Fibroblast of skin of abdomen (primary cell): ENCODE data around the gene TECPR2.
"Not testable (repeated sequence)": the region's sequence is repeated elsewhere in the genome, so short reads cannot be mapped to it uniquely, and the experiment has no call there.

Experiments used
- DNase-seq: peaks from one replicate; pipeline ENCODE4 v3.0.0-alpha.2; 2013

TECPR2 gene

GRCh38 chr14:102510616-102511520, 148.1 kb downstream of the TECPR2 start:
- no peak for DNase-seq

DNA sequence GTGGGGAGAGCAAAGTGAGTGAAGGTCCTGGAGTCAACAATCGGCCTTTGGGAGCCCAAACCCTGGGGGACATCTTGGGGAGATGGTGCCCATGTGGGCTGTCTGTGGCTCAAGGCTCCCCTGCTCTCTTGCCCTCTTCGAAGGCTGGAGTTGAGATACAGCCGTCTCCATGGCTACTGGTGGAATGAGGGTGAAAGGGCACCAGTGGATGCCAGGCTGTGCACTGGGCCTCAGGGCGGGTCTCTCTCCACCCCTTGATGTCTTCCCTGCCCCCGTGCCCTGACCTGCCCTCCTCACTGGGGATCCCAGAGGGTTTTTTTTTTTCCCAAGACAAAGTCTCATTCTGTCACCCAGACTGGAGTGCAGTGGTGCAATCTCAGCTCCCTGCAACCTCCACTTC, 148.8 kb downstream of the TECPR2 start:
- DNase-seq, result no peak

DNA sequence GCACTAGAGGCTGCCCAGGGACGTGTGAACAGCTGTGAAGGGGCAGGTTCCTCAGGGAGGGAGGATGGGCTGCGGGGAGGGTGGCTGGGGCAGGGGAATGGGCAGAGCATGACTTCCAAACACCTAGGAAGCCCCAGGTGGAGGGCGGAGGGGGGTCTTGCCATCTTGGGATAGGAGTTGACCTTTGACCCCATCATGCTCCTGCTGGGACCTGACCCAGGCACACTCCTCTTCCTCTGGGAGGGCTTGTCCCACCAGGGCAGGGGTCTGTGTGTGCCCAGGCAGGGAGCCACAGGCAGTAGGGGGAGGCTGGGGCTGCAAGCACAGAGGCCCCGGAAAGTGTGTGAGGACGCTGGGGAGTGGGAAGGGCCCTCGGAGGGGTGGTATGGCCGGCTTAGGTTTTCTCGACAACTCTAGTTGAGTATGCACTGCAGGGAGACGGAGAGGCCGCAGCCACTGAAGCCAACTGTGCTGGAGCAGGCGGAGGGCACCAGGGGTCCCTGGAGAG, 150.1 kb downstream of the TECPR2 start:
- DNase-seq, result no peak

DNA sequence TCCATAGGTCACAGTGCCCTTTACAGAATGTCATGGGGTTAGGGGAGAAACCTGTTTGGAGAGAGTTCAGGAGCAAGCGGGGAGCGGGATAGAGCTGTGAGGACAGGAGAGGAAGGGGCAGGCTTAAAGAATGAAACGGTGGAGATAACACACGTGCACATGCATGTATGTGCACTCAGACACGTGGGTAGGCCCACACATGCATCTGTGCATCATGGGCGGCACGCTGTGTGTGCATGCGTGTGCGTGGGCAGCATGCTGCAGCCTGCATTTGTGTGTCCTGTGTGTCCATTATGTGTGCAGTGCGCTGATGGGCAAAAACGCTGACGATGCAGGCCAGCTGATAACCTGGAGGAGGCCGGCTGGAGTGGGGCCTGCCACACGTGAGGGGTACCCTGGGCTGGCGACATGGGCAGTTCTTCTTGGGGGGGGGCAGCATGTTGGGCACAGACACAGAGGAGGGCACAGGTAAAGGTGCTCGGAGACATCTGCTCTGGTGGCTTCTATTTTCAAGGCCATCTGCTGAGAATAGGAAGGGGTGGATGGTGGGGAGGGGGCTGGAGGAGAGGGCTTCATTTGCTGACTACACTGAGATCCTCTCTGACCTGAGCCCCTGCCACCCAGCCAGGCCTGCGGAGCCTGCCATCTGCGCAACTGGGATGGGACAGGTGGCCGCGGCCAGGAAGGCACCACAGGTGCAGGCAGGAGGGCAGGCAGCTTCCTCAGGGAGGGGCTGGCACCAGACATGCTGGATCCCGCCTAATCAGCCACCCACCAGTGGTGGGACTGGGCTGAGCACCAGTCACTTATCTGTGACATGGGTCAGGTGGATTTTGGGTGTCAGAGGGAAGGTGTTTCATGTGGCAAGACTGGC, 151.4 kb downstream of the TECPR2 start:
- DNase-seq, result no peak

DNA sequence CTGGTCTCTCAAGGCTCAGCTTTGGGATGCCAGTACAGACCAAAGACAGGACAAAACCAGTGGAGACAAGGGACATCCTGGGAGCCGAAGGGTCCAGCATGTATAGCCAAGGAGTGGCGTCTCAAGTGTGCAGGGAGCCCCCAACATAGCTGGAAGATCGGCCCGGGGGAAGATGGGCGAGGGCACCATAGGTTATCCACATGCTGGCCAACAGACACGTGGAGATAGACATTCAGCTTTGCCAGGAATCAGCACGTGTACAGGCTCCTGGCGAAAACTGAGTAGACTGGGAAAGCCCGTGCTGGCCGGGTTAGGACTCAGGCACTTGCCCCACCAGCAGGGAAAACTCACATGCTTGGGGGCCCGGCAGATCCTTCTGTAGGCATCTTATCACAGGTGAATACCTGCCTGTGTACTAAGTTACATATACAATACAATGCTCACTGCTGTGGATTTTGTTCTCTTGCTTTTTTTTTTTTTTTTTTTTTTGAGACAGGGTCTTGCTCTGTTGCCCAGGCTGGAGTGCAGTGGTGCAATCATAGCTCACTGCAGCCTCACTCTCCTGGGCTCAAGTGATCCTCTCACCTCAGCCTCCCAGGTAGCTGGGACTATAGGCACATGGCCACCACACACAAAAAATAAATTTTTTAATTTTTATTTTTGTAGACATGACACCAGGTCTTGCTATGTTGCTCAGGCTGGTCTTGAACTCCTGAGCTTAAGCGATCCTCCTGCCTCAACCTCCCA, 152.4 kb downstream of the TECPR2 start:
- no peak for DNase-seq

- DNase-seq, result no peak
Observed at GRCh38 chr14:102516531-102517391, 154.0 kb downstream of the TECPR2 start.

DNA sequence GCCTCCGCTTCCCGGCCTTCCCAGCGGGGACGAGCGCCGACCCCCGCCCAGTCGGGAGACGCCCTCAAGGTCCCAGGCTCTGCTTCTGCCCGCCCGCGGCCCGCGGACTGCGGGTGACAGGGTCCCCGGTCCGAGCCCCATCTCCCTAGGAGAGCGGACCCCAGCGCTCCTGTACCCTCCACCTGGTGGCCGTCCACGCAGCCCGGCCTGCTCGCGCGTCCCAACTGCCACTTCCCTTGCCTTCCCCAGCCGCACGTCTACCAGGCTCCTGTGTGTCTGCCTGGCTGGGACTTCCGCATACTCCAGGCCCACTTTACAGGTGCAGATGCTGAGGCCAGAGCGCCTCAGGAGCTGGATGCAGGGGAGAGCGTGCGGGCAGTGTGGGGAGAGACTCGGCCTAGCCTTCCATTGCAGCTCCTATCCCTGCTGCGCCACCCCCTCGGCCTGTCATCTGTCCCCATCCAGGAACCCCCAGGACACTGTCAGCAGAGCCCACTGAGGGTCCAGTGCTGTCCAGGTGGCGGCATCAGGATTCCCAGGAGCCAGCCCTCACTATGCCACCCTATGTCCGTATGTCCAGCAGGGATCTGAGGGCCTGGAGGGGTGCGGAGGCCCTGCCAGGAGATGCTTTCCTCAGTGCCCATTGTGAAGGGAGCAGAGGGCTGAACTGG, 154.8 kb downstream of the TECPR2 start:
- no peak for DNase-seq

DNA sequence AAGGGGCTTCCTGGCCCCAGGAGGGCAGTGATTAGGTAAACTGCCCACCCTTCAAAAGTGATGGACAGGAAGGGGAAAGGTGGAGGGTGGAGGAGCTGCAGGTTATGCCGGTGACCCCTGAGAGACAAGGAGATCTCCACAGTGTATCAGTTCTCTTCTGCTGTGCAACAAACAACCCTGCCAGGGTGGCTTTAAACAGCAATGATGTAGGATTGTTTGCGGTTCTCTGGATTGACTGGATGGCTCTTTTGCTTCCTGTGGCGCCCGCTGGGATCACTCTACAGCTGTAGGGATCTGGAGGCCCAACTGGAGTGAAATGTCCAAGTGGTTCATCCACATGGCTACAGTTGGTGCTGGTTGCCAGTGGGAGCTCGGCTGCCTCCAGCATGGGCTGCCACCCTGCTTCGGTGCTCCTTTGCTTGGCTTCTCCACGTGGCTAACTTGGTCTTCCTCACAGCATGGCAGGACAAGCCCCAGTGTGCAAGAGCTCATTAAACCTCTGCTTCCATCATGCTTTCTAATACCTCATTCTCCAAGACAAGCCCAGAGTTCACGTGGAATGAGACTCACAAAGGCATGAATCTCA, 155.4 kb downstream of the TECPR2 start:
- DNase-seq, result no peak

DNA sequence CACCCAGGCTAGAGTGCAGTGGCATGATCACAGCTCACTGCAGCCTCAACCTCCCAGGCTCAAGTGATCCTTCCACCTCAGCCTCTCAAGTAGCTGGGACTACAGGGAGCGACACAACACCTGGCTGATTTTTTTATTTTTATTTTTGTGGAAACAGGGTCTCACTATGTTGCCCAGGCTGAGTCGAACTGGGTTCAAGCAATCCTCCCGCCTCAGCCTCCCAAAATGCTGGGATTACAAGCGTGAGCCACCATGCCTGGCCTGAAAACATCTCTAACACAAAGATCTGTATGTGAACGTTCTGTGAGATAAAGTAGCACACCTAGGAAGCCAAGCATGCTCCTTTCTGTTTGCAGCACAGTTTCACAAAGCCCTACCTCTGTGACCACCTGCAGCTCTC, 157.0 kb downstream of the TECPR2 start:
- not testable (repeated sequence) for DNase-seq

DNA sequence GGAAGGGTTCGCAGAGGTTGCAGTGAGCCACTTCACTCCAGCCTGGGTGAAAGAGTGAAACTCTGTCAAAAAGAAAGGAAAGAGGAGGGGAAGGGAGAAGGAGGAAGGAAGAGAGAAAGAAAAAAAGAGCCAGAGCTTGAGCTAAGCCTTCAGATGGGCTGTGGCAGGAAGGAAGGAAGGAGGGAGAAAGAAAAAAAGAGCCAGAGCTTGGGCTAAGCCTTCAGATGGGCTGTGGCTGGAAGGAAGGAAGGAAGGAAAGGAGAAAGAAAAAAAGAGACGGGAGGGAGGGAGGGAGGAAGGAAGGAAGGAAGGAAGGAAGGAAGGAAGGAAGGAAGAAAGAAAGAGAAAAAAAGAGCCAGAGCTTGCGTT, 160.4 kb downstream of the TECPR2 start:
- no peak for DNase-seq

DNA sequence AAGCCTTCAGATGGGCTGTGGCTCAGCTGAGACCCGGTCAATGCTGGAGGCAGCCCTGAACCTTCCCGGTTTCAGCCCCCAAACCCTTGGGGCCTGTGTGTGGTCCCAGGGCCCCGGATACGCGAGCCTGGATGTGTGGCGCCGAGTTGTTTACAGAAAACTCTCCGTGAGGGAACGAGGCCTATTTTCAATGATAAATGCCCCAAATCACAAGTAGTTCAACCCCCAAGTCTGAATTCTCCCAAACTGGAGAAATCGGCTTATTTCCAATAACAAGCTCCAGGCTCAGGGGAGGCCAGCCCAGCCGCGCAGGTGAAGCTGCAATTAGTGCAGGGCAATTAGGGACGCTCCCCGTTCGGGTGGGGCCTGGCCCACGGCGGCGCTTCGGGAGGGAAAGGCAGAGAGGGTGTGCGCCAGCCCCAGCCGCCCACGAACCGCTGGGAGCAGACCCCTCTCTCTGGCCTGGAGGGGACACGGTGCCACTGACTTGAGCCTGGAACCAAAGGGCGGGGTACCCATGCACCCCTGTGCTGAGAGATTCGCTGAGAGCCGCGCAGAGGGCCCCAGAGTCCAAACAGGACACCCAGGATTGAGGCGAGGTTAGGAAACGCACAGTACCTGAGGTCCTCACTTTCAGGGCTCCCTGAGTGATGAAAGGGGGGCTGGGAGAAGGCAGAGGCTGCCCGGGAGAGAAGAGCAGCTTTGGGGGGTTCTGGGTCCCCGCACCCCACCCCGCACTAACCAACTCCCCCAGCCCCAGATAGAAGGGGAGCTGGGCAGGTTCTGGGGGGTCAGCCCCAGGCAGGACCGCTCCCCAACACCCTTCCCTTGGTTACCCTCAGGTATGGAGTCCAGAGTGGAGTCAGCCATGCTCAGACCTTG, 161.1 kb downstream of the TECPR2 start:
- DNase-seq, result no peak

- peak; percentile 99 for DNase-seq
Observed at GRCh38 chr14:102524451-102525218, 161.9 kb downstream of the TECPR2 start.

DNA sequence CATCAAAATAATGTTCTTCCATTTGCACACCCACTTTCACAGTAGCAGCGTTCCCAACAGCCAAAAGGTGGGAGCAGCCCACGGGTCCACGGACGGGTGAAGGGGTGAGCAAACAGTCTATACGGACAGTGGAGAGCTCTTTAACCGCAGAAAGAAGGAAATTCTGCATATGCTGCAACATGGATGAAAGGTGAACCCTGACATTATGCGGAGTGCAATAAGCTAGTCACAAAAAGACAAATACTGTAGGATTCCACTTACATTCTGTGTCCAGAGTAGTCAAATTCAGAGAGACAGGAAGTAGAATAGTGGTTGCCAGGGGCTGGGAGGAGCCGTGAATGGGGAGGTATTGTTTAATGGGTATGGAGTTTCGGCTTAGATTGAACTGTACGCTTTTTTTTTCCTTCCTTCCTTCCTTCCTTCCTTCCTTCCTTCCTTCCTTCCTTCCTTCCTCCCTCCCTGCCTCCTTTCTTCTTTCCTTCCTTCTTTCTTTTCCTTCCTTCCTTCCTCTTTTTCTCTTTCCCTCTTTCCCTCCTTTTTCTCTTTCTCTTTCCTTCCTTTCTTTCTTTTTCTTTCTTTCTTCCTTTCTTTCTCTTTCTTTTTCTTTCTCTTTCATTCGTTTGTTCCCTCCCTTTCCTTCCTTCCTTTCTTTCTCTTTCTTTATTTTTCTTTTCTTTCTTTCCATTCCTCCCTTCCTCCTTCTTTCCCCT, 162.6 kb downstream of the TECPR2 start:
- DNase-seq, result peak; percentile 56

GRCh38 chr14:102525929-102526497, 163.3 kb downstream of the TECPR2 start:
- DNase-seq, result no peak

DNA sequence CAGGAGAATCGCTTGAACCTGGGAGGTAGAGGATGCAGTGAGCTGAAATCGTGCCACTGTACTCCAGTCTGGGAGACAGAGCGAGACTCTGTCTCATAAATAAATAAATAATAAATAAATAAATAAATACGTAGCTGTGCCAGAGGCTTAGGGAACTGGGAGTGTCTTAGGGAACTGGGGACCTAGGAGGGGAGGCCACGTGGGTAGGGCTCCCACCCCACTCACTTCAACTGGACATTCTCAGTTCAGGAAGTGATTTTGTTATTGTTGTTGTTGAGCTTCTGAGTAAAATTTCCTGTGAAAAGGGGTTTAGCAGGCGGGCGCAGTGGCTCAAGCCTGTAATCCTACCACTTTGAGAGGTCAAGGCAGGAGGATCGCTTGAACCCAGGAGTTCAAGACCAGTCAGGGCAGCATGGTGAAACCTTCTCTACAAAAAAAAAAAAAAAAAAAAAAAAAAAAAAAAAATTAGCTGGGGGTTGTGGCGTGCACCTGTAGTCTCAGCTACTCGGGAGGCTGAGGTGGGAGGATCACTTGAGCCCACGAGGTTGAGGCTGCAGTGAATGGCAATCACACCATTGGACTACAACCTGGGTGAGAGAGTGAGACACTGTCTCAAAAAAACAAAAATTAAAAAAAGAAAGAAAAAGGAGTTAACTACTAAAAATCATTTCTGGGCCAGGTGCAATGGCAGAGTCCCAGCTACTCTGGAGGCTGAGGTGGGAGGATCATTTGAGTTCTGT, 165.9 kb downstream of the TECPR2 start:
- no peak for DNase-seq

DNA sequence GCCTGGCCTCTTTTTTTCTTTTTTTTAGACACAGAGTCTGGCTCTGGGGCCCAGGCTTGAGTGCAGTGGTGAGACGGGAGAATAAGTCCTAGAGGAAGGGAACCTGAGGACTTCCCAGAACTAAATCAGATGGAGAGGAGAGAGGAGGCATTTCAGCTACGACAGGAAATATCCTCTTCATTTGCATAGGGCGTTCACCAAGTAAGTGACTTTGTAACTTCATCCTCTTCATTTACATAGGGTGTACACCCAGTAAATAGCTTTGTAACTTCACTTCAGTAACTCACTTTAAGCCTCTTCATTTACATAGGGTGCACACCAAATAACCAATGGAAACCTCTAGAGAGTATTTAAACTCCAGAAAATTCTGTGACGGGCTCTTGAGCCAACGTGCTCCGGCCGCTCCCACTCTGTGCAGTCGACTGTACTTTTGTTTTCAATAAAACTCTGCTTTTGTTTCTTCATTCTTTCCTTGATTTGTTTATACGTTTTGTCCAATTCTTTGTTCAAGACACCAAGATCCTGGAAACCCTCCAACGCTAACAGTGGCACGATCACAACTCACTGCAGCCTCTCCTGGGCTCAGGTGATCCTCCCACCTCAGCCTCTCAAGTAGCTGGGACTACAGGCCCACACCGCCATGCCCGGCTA, 168.2 kb downstream of the TECPR2 start:
- DNase-seq, result no peak
